COR-L47 (cell line): Measurements from ENCODE around the gene PARD3B.

Source experiments
- DNase-seq: peaks from one replicate; lab custom pipeline; 2025; lab: John Stamatoyannopoulos, UW

The PARD3B gene

GRCh38 chr2:204590063-204590462, 44.8 kb downstream of the PARD3B start:
- DNase-seq: no peak

GRCh38 chr2:204591225-204591624, 46.0 kb downstream of the PARD3B start:
- peak; percentile 18 for DNase-seq

- DNase-seq: no peak
Measured at GRCh38 chr2:204604061-204604460, 58.8 kb downstream of the PARD3B start.

GRCh38 chr2:204608237-204608939, 63.1 kb downstream of the PARD3B start:
- DNase-seq: no peak

GRCh38 chr2:204611017-204611631, 65.8 kb downstream of the PARD3B start:
- no peak for DNase-seq

GRCh38 chr2:204611764-204612163, 66.5 kb downstream of the PARD3B start:
- no peak for DNase-seq

- DNase-seq: no peak
Measured at GRCh38 chr2:204613635-204614034, 68.4 kb downstream of the PARD3B start.

GRCh38 chr2:204615456-204615855, 70.2 kb downstream of the PARD3B start:
- DNase-seq: no peak

GRCh38 chr2:204625135-204625534, 79.9 kb downstream of the PARD3B start:
- DNase-seq: peak; percentile 31

GRCh38 chr2:204628926-204629712, 83.8 kb downstream of the PARD3B start:
- DNase-seq: peak; percentile 42

- no peak for DNase-seq
Measured at GRCh38 chr2:204632410-204632809, 87.1 kb downstream of the PARD3B start.

- no peak for DNase-seq
Measured at GRCh38 chr2:204634564-204634963, 89.3 kb downstream of the PARD3B start.

- DNase-seq: no peak
Measured at GRCh38 chr2:204635478-204635877, 90.2 kb downstream of the PARD3B start.

- no peak for DNase-seq
Measured at GRCh38 chr2:204638471-204639194, 93.4 kb downstream of the PARD3B start.

GRCh38 chr2:204643326-204643725, 98.1 kb downstream of the PARD3B start:
- DNase-seq: no peak

GRCh38 chr2:204645018-204645773, 99.9 kb downstream of the PARD3B start:
- no peak for DNase-seq

- no peak for DNase-seq
Measured at GRCh38 chr2:204647626-204648025, 102.4 kb downstream of the PARD3B start.

- no peak for DNase-seq
Measured at GRCh38 chr2:204650611-204651010, 105.3 kb downstream of the PARD3B start.

GRCh38 chr2:204652063-204652462, 106.8 kb downstream of the PARD3B start:
- no peak for DNase-seq

GRCh38 chr2:204654669-204655068, 109.4 kb downstream of the PARD3B start:
- DNase-seq: no peak

- no peak for DNase-seq
Measured at GRCh38 chr2:204655101-204655500, 109.8 kb downstream of the PARD3B start.

- DNase-seq: no peak
Measured at GRCh38 chr2:204655626-204656025, 110.4 kb downstream of the PARD3B start.
